AG08395 (cell line): ENCODE data around the gene EPB41L5.
"Not testable (repeated sequence)": the region's sequence is repeated elsewhere in the genome, so short reads cannot be mapped to it uniquely, and the experiment has no call there.

ENCODE experiments used
- DNase-seq: peaks from one replicate; pipeline ENCODE4 v3.0.0; 2012; ENCODE audit warnings: mixed read lengths, low spot score

EPB41L5 gene

GRCh38 chr2:120029672-120030640 is 17.1 kb downstream of the EPB41L5 start:
- no peak for DNase-seq

- no peak for DNase-seq
Observed at GRCh38 chr2:120032297-120032696, 19.4 kb downstream of the EPB41L5 start.

DNA sequence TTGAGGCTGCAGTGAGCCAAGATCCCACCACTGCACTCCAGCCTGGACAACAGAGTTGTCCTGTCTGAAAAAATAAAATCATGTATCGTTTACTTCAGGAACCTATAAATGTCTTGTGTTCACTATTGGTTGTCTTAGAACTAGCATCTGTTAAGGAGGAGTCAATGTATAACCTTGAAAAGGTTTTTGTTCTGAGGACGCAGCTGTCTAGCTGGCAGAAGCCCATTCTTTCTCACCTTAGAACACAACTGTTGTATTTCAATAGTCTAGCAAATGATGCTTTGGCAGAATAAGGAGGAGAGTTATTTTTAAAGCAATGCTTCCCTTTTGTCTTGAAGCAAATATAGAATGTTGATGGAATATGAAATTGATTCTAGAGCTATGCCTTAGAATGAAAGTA is 21.1 kb downstream of the EPB41L5 start:
- DNase-seq: no peak

- no peak for DNase-seq
Observed at GRCh38 chr2:120034621-120035020, 21.7 kb downstream of the EPB41L5 start.

- no peak for DNase-seq
Observed at GRCh38 chr2:120036145-120036544, 23.3 kb downstream of the EPB41L5 start.

- no peak for DNase-seq
Observed at GRCh38 chr2:120037995-120038541, 25.2 kb downstream of the EPB41L5 start.

- DNase-seq: no peak
Observed at GRCh38 chr2:120042359-120042758, 29.5 kb downstream of the EPB41L5 start.

GRCh38 chr2:120044336-120044735 is 31.5 kb downstream of the EPB41L5 start:
- no peak for DNase-seq

- not testable (repeated sequence) for DNase-seq
Observed at GRCh38 chr2:120045775-120046174, 32.9 kb downstream of the EPB41L5 start.

DNA sequence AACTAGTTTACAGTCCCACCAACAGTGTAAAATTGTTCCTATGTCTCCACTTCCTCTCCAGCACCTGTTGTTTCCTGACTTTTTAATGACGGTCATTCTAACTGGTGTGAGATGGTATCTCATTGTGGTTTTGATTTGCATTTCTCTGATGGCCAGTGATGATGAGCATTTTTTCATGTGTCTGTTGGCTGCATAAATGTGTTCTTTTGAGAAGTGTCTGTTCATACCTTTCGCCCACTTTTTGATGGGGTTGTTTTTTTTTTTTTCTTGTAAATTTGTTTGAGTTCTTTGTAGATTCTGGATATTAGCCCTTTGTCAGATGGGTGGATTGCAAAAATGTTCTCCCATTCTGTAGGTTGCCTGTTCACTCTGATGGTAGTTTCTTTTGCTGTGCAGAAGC is 33.4 kb downstream of the EPB41L5 start:
- not testable (repeated sequence) for DNase-seq

GRCh38 chr2:120052597-120052996 is 39.7 kb downstream of the EPB41L5 start:
- DNase-seq: peak; percentile 10

DNA sequence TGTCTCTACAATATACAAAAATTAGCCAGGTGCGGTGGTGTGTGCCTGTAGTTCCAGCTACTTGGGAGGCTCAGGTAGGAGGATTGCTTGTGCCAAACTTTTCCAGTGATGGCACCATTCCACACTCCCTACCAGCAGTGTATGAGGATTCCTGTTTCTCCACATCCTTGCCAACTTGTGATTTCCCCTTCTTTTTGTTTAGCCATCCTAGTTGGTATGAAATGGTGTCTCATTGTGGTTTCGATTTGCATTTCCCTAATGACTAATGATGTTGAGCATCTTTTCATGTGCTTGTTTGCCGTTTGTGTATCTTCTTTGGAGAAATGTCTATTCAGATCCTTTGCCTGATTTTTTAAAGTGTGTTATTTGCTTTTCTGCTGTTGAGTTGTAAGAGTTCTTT is 41.0 kb downstream of the EPB41L5 start:
- no peak for DNase-seq

- no peak for DNase-seq
Observed at GRCh38 chr2:120059483-120059882, 46.6 kb downstream of the EPB41L5 start.

DNA sequence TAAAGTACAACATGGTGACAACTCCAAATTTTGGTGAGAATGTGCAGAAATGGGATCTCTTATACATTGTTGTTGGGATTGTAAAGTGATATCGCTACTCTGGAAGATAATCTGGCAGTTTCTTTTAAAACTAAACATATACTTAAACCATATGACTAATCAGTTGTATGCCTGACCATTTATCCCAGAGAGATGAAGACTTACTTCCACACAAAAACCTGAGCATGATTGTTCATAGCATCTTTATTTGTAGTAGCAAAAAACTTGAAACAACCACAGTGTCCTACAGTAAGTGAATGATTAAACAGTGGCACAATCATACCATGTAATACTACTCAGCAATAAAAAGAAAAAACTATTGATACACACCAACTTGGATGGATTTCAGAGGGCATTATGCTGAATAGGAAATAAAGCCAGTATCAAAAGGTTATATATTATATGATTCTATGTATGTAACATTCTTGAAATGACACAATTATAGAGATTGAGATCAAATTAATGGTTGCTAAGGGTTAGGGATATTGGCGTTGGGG is 47.3 kb downstream of the EPB41L5 start:
- no peak for DNase-seq

- DNase-seq: no peak
Observed at GRCh38 chr2:120064664-120065063, 51.8 kb downstream of the EPB41L5 start.

DNA sequence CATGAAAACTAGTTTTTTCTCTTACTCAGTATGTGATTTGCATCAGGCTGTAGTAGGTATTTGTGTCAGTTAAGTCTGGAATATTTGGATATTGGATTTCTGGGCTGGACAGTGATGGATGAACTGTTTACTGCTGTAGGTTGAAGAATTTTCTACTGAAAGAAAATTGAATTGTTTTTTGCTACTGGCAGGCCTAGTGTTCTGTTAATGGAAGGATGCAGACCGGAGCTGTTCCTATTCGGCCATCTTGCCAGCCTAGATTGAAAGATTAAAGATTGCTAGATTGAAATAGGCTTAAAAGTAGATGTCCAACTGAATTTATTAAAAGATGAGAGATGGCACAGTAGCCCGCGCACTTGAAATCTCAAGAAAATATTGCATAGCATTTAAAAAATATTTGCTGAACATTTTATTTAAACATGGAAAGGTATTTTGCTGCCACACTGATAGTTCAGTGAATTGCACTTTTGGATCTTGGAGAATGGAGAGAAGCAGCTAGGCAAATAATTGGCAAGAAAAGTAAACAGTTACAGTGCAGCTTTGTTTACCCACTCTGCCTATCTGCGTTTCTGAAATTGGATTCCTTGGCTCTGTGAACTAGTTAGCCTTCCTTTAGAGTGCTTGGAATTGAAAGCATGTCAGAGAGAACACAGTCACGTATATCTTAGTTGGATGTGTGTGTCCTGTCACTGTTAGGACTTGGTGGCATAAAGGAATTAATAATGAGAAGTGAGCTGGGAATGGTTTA is 54.1 kb downstream of the EPB41L5 start:
- DNase-seq: no peak

DNA sequence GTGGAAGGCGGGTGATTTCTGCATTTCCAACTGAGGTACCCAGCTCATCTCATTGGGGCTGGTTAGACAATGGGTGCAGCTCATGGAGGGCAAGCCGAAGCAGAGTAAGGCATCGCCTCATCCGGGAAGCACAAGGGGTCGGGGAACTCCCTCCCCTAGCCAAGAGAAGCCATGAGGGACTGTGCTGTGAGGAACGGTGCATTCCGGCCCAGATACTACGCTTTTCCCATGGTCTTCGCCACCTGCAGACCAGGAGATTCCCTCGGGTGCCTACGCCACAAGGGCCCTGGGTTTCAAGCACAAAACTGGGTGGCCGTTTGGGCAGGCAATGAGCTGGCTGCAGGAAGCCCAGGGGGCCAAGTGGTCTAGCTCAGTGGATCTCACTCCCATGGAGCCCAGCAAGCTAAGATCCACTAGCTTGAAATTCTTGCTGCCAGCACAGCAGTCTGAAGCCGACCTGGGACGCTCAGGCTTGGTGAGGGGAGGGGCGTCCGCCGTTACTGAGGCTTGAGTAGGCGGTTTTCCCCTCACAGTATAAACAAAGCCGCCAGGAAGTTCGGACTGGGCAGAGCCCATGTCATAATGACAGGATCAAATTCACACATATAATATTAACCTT is 55.3 kb downstream of the EPB41L5 start:
- not testable (repeated sequence) for DNase-seq

DNA sequence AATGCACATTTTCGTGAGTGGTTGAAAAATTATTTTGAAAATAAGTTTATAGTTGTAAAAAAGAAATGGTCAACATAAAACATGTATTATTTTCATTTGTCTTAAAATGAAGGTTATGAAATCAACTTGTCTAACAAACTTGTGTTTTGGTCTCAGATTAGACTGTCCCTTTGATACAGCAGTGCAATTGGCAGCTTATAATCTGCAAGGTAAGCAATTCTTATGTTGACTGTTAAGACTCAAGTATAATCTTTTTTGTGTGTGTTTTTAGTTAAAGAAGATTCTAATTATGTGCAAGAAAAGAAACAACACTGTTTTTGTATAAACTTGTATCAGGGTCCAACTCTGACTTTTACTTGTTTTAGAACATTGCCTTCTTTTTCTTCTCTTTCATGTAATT is 62.7 kb downstream of the EPB41L5 start:
- DNase-seq: no peak

GRCh38 chr2:120077896-120078295 is 65.0 kb downstream of the EPB41L5 start:
- no peak for DNase-seq

- no peak for DNase-seq
Observed at GRCh38 chr2:120079647-120080046, 66.8 kb downstream of the EPB41L5 start.

GRCh38 chr2:120091436-120091835 is 78.6 kb downstream of the EPB41L5 start:
- no peak for DNase-seq

DNA sequence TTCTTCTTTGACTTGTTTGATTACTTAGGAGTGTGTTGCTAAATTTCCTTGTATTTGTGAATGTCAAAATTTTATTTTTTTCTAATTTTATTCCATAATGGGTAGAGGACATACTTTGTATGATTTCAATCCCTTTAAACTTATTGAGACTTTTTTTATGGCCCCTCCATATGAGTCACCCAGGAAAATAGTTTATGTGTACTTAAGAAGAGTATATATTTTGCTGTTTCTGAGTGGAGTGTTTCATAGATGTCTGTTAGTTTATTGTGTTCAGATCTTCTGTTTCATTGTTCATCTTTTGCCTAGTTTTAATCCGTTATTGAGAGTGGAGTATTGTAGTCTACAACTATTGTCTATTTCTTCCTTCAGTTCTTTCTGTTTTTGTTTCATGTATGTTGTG is 81.9 kb downstream of the EPB41L5 start:
- DNase-seq: no peak
